HepG2 (cell line): ENCODE results near the gene FBLN7.

Experiments
- GABPA ChIP-seq, 2 experiments: IDR thresholded peaks; 2 replicates each; pipeline ENCODE4 v1.6.1; 2011 to 2016; ENCODE audit warnings: low read depth in 2 of 2, low read length in 1 of 2, missing biosample characterization in 1 of 2, missing genetic modification characterization in 1 of 2
- ISL2 ChIP-seq: sonication (generic); formaldehyde crosslinking; IDR thresholded peaks from 2 replicates; pipeline ENCODE4 v1.5.0; 2020; ENCODE audit warnings: missing genetic modification reagents
- NFE2L2 ChIP-seq: fragments of 150-350 bp; IDR thresholded peaks from 2 replicates; pipeline ENCODE4 v1.6.1; 2014; ENCODE audit warnings: low read length
- POLR2AphosphoS5 ChIP-seq: IDR thresholded peaks from 2 replicates; pipeline ENCODE4 v1.6.1; 2012; ENCODE audit warnings: low read depth, low read length
- RNF2 ChIP-seq: fragments of 450-650 bp; conservative IDR thresholded peaks from 2 replicates; pipeline ENCODE4 v1.6.1; 2016; ENCODE audit warnings: low read depth
- SMAD1 ChIP-seq: sonication (generic); formaldehyde crosslinking; IDR thresholded peaks from 2 replicates; pipeline ENCODE4 v1.4.0; 2020; ENCODE audit warnings: missing genetic modification reagents, low read depth, mild to moderate bottlenecking, borderline replicate concordance
- TAF15 ChIP-seq: fragments of 200-400 bp; formaldehyde crosslinking; IDR thresholded peaks from one replicate; pipeline ENCODE4 v1.6.1; 2018; ENCODE audit warnings: mild to moderate bottlenecking, low read depth, low read length; ENCODE audit not compliant: poor library complexity, severe bottlenecking
- ZNF274 ChIP-seq: sonication (generic); formaldehyde crosslinking; IDR thresholded peaks from 2 replicates; pipeline ENCODE4 v1.5.1; 2020; ENCODE audit warnings: mild to moderate bottlenecking, missing genetic modification reagents
- TF ChIP-seq, protein P1 (sequence below): sonication (generic); formaldehyde crosslinking; IDR thresholded peaks from one replicate; pipeline ENCODE4 v1.5.1; 2020; ENCODE audit warnings: mild to moderate bottlenecking, missing genetic modification reagents; ENCODE audit errors: not compliant biosample characterization
- TF ChIP-seq, protein P2 (sequence below), 2 experiments: sonication (generic) in 1 of 2; formaldehyde crosslinking in 1 of 2; IDR thresholded peaks; 2 replicates each; pipeline versions ENCODE4 v1.4.0 to v1.6.1; 2018 to 2020; ENCODE audit warnings: missing genetic modification reagents in 2 of 2, borderline replicate concordance in 1 of 2, low read depth in 1 of 2, mild to moderate bottlenecking in 1 of 2, missing biosample characterization in 1 of 2
- TF ChIP-seq, protein P3 (sequence below): sonication (generic); formaldehyde crosslinking; conservative IDR thresholded peaks from 2 replicates; pipeline ENCODE4 v1.8.0; 2022; ENCODE audit warnings: low read depth, missing genetic modification reagents

DNA sequence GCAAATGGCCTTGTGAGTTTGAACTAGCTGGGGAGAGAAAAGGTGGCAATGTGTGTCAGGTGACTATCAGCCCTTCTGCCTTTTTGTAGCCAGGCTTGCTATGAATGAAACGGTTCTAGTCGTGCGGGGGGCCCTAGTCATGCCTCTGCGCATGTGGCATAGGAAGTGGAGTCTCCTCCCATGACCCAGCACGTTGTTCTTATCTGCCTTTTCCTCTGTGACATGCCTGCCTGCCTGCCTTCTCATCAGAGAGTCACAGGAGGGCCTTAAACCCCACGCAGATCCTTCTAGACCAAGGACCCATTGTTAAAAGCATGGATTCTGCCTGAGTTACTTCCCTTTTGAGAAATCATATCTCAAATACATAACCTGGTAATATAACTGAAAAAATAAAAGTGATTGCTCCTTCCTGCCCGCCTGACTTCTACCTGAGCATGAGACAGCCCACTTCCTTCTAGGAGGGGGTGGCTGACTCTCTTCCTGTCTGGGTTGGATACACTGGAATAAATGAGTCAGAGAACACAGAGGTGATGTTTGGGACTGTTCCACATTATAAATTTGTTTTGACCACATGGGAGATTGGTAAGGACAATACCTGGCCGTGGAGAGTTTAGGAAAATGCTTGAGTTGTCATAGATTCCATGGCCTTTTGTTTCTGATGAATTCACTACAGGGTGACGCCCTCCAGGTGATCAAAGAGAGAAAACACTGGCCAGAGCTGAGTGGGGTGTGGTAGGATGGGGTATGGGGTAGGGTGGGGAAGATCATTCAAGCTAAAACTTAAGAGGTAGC lies 49.8 kb downstream of the FBLN7 start:
- TF ChIP-seq GABPA (IDR thresholded peaks at IDR 0.05; ENCODE audit: low read depth, low read length) (no peak), GABPA (CRISPR knock-in tag; IDR thresholded peaks at IDR 0.05; ENCODE audit: low read depth) (no peak), RNF2 (no peak), SMAD1 (no peak), POLR2AphosphoS5 (no peak), ZNF274 (no peak), ISL2 (CRISPR knock-in tag) (no peak), NFE2L2 (no peak), TAF15 (no peak)
- TF ChIP-seq, protein P1, sequence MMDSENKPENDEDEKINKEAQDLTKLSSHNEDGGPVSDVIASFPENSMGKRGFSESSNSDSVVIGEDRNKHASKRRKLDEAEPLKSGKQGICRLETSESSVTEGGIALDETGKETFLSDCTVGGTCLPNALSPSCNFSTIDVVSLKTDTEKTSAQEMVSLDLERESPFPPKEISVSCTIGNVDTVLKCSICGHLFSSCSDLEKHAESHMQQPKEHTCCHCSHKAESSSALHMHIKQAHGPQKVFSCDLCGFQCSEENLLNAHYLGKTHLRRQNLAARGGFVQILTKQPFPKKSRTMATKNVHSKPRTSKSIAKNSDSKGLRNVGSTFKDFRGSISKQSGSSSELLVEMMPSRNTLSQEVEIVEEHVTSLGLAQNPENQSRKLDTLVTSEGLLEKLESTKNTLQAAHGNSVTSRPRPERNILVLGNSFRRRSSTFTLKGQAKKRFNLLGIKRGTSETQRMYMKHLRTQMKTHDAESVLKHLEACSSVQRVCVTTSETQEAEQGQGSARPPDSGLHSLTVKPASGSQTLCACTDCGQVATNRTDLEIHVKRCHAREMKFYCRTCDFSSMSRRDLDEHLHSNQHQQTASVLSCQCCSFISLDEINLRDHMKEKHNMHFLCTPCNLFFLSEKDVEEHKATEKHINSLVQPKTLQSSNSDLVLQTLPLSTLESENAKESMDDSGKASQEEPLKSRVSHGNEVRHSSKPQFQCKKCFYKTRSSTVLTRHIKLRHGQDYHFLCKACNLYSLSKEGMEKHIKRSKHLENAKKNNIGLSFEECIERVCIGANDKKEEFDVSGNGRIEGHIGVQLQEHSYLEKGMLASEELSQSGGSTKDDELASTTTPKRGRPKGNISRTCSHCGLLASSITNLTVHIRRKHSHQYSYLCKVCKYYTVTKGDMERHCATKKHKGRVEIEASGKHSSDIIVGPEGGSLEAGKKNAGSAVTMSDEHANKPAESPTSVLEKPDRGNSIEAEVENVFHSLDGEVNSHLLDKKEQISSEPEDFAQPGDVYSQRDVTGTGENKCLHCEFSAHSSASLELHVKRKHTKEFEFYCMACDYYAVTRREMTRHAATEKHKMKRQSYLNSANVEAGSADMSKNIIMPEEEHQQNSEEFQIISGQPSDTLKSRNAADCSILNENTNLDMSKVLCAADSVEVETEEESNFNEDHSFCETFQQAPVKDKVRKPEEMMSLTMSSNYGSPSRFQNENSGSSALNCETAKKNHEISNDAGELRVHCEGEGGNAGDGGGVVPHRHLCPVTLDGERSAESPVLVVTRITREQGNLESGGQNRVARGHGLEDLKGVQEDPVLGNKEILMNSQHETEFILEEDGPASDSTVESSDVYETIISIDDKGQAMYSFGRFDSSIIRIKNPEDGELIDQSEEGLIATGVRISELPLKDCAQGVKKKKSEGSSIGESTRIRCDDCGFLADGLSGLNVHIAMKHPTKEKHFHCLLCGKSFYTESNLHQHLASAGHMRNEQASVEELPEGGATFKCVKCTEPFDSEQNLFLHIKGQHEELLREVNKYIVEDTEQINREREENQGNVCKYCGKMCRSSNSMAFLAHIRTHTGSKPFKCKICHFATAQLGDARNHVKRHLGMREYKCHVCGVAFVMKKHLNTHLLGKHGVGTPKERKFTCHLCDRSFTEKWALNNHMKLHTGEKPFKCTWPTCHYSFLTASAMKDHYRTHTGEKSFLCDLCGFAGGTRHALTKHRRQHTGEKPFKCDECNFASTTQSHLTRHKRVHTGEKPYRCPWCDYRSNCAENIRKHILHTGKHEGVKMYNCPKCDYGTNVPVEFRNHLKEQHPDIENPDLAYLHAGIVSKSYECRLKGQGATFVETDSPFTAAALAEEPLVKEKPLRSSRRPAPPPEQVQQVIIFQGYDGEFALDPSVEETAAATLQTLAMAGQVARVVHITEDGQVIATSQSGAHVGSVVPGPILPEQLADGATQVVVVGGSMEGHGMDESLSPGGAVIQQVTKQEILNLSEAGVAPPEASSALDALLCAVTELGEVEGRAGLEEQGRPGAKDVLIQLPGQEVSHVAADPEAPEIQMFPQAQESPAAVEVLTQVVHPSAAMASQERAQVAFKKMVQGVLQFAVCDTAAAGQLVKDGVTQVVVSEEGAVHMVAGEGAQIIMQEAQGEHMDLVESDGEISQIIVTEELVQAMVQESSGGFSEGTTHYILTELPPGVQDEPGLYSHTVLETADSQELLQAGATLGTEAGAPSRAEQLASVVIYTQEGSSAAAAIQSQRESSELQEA (CRISPR knock-in tag): no peak
- TF ChIP-seq, protein P2, sequence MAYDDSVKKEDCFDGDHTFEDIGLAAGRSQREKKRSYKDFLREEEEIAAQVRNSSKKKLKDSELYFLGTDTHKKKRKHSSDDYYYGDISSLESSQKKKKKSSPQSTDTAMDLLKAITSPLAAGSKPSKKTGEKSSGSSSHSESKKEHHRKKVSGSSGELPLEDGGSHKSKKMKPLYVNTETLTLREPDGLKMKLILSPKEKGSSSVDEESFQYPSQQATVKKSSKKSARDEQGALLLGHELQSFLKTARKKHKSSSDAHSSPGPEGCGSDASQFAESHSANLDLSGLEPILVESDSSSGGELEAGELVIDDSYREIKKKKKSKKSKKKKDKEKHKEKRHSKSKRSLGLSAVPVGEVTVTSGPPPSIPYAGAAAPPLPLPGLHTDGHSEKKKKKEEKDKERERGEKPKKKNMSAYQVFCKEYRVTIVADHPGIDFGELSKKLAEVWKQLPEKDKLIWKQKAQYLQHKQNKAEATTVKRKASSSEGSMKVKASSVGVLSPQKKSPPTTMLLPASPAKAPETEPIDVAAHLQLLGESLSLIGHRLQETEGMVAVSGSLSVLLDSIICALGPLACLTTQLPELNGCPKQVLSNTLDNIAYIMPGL (CRISPR knock-in tag; IDR thresholded peaks at IDR 0.05; ENCODE audit: borderline replicate concordance in 1 of 2, low read depth in 1 of 2): no peak
- TF ChIP-seq, protein P3, sequence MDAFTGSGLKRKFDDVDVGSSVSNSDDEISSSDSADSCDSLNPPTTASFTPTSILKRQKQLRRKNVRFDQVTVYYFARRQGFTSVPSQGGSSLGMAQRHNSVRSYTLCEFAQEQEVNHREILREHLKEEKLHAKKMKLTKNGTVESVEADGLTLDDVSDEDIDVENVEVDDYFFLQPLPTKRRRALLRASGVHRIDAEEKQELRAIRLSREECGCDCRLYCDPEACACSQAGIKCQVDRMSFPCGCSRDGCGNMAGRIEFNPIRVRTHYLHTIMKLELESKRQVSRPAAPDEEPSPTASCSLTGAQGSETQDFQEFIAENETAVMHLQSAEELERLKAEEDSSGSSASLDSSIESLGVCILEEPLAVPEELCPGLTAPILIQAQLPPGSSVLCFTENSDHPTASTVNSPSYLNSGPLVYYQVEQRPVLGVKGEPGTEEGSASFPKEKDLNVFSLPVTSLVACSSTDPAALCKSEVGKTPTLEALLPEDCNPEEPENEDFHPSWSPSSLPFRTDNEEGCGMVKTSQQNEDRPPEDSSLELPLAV (CRISPR knock-in tag): no peak
